ENCODE results near the gene XAGE1B.
"Not testable (repeated sequence)": the region's sequence is repeated elsewhere in the genome, so short reads cannot be mapped to it uniquely, and the experiment has no call there.

The XAGE1B gene, protein sequence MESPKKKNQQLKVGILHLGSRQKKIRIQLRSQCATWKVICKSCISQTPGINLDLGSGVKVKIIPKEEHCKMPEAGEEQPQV

DNA sequence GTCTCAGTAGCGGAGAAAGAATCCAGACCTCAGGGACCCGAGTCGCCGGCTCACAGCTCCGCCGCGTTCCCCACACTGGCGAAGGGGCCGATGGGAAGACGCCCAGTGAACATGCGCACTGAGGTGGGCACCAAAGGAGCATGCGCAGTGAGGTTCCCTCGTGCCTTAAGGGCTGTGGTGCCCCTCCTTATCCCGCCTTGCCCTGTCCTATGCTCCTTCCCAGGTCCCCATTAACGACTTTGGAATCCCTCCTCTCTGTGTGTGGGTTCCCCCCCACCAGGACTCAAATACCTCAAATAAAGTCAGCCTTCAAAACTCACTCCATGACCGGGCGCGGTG is at the start of gene XAGE1B:
XAGE1B (minus strand) TSS at position 77 of the 339 bp plus-strand sequence. CDS start 1,536 bp downstream, outside the sequence.
- not testable (repeated sequence) for DNase-seq (ENCODE audit: low read depth in 1 of 2, low spot score in 1 of 2)

DNA sequence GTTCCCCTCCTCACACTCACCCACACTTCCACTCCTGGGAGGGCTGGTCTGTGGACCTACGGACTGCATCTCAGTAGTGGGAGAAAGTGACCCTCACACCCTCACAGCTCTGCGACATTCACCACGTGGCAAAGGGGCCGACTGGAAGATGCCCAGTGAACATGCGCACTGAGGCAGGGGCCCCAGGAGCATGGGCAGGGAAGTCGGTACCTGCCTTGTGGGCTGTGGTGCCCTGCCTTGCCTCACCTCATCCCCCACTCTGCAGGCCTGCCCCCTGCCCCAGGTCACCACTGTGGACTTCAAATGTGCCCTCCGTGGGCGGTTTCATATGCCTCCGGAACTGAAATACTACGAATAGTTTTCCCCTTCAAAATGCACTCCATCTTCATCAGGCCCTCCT is 46.2 kb upstream of the XAGE1B start:
- DNase-seq (ENCODE audit: low read depth in 1 of 2, low spot score in 1 of 2), result no peak

DNA sequence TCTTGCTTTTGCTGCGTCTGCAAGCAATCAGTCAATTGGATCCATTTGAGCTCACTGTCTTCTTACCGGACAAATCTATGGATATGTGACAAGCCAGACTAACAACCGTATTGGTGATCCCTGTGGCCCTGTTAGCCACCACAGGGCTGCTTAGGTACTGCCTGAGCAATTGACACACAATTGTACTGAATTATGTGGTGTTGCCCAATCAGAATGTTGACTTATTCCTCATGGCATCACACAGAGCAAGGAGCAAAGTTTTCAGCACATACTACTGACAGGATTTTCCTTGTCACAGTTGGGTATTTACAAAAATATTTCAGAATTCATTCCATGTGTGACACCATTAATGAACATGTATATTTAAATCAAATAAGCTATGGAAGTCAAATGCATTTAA is 41.3 kb upstream of the XAGE1B start:
- no peak for DNase-seq (ENCODE audit: low read depth in 1 of 2, low spot score in 1 of 2)

DNA sequence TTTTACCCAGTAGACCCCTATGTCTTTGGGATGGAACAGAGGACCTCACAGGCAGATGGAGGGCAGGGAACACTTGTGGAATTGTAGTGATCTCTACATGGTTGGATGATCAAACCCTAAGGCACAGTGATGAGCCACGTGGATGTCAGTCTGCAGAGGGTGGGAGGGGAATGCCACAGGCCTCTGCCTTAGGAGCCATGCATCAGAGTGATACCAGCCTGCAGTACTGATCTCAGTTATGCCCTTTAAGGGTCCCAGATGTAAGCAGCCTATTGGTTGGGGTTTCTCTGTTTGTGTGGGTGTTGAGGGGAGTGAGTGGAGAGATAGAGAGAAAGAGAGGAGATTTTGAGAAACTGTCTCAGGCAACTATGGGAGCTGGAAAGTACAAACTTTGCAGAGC is 39.9 kb upstream of the XAGE1B start:
- no peak for DNase-seq (ENCODE audit: low read depth in 1 of 2, low spot score in 1 of 2)

DNA sequence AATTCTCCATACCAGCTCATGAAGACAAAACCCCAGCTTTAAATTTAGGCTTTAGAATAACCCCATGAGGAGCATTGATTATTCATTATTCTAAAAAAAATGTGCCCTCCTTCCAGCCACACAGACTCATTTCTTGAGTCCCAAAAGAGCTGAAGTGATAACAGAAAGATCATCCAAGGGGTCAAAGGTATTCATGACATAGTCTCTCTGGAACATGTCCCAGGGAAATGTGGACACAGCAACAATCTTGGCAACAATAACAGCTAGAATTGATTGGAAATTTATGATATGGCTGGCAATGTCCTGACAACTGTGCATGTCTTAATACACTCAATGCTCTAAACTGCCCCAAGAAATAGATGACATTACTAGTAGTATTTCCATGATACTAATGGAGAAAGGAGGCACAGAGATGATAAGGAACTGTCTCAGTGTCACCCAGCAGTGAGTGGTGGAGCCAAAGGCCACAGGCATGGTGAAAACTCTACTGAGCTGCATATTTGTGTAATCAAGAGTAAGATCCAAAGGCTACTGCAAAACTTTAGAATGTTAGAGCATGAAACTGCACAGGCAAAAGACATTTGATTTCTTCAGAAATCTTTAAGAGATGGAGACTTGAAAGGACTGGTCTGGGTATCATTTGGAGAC is 37.3 kb upstream of the XAGE1B start:
- DNase-seq (ENCODE audit: low read depth in 1 of 2, low spot score in 1 of 2), result no peak

DNA sequence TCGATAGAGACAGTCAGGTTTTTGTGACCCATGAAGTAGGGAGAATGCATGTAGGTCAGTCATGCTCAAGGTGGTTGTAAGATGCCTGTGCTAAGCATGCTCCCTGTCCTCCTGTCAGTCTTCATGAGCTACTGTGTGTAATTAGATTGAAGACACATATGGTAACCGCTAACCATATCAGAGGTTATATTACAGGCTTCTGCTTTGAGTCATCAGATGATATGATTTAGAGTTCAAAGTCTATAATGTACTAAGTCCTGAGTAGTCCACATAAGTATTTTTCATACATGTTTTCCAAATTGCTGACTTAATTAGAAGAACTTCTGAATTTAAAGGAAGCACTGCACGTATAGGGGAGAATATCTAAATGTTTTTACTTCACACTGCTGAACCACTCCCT is 31.9 kb upstream of the XAGE1B start:
- DNase-seq (ENCODE audit: low read depth in 1 of 2, low spot score in 1 of 2), result not testable (repeated sequence)

DNA sequence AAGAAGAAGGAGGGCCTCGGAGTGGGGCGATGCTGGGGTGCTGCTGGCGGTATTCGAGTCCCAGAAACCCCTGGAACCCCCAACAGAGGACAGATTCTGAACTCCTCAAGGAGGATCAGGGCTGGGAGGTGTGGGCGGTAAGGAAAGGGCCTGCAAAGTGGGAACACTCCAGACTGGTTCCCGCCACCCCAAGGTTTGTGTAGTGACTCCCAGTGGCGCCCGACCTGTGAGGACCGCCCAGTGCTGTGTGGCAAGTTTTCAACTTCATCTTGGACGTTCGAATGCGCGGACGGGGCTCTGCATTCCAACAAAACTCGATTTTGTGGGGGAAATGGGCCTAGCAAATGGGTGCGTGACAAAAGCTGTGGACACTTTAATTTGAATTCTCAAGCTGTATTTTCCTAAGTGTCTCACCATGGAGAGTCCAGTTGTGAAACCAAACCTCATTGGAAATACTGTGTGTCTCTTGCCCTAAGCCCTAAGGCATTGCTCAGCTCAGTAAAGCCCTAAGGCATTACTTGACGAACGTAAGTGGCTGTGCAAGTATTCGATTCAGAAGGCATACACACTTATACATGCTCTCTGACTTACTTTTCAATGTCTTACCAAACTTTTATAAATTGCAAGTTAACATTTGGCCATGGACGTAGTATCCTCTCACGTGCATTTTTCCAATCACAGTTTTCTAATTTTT is 27.4 kb upstream of the XAGE1B start:
- no peak for DNase-seq (ENCODE audit: low read depth in 1 of 2, low spot score in 1 of 2)

DNA sequence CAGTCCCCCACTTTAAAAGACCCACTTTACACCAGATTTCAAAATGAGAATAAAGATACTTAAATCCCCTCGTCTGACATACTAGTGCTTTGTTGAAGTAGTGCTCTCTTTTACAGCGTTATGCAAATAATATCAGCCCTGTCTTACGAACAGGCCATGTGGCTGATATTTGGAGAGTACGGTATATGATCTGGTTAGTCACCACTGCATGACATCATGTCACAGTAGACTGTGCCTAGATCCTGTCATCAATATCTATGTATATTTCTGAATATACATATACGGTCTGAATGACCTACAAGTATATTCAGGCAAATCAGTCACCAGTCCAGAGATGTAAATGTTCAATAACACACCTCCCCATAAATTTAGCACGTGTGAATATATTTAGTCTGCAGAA is 25.4 kb upstream of the XAGE1B start:
- no peak for DNase-seq (ENCODE audit: low read depth in 1 of 2, low spot score in 1 of 2)

DNA sequence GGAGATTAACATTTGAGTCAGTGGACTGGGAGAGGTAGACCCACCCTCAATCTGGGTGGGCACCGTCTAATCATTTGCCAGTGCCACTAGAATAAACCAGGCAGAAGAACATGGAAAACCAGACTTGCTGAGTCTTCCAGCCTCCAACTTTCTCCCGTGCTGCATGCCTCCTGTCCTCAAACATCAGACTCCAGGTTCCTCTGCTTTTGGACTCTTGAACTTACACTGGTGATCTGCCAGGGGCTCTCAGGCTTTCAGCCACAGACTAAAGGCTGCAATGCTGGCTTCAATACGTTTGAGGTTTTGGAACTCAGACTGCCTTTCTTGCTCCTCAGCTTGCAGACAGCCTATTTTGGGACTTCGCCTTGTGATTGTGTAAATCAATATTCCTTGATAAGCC is 24.2 kb upstream of the XAGE1B start:
- DNase-seq (ENCODE audit: low read depth in 1 of 2, low spot score in 1 of 2), result not testable (repeated sequence)

DNA sequence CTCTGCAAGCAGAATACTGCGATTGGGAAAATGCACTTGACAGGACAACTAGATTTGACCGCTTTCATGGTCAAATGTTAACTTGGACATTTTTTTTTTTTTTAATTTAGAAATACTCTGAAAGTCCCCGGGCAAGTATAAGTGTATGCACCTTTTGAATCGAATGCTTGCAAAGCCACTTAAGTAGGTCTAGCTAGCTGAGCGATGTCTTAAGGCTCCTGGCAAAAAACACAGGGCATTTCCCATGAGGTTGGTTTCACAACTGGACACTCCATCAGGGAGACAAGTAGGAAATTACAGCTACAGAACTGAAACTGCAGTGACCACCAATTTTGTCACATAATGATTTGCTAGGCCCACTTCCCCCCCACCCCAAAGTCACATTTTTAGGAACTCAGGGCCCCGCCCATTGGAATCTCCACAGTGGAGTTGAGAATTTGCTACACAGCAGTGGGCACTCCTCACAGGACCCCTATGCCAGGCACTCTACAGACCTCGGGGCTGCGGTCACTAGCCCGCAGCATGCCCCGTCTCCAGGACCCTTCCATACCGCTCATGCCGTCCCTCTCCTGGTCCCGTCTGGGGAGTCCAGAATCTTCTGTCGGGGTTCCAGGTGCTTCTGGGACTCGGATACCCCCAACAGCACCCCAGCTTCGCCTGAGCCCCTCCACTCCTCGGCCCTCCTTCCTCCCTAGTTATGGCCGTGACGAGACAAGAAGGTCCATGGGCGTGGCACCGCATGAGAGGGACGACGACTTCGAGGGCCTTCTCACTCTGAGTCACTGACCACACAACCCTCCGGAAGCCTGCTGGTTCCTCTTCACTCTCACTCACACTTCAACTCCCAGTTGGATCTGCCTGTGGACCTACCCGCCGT is 515 bp downstream of the XAGE1B start:
- not testable (repeated sequence) for DNase-seq (ENCODE audit: low read depth in 1 of 2, low spot score in 1 of 2)

DNA sequence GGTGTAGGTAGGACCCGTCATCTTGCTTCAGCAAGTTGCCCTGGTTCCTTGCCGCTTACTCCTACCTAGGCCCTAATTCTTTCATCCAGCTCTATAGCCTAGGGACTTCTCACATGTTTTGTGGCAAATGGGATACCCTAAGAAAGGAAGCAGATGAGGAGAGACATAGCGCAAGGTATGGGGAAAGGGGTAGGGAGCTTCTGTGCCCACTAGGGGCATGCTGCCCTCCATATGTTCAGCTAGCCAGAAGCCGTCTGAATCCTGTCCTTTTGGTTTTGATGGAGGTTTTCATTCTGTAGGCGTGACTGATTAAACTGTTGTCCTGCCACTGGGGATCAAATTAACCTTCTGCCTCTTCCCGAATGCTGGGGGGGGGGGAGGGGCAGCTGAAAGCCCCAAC is 5.7 kb downstream of the XAGE1B start:
- not testable (repeated sequence) for DNase-seq (ENCODE audit: low read depth in 1 of 2, low spot score in 1 of 2)

DNA sequence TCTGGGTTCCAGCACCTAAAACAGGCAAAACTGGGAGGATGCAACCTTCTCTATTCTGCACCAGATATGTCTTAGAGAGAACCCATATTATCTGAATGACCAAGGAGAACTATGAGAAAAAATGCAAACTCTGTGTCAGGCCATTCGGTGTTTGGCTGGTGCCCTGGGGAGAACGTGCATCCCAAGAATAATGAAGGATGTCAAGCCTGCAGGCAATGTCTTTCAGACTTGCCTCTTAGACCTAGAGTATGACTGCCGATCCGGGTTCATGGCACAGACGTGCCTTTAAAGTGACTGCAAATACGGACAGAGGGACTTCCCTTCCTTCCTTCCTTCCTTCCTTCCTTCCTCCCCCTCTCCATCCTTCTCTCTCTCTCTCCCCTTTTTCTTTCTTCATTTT is 6.9 kb downstream of the XAGE1B start:
- DNase-seq (ENCODE audit: low read depth in 1 of 2, low spot score in 1 of 2), result no peak

DNA sequence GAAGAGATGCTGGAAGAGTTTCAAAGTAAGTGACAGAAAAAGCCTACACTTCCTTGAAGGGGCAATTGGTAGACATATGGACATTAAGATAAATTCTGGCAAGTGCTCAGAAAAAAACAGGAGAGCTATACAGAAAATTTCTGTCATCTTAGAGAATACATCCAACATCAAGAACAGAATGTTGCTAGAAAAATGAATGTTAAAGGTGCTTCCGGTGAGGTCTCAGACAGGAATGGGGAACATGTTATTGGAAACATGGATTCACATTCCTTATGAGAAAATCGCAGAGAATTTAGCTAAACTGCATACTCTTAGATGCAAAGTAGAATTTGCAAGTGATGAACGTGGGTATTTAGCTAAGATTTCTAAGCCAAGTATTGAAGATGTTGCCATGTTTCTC is 9.5 kb downstream of the XAGE1B start:
- no peak for DNase-seq (ENCODE audit: low read depth in 1 of 2, low spot score in 1 of 2)

DNA sequence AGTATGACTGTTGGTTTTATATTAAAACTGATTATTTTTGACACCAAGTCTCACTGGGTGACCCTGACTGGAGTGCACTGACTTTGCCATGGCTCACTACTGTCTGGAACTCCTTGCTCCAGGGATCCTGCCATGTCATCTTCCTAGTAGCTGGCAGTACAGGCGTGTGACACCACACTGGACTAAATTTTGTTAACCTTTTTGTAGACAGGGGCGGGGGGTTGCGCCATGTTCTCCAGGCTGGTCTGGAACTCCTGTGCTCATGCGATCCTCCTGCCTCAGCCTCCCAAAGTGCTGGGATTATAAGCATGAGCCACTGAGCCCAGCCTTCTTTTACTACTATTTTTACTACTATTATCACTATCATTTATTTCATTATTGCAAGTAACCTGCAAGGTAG is 12.3 kb downstream of the XAGE1B start:
- DNase-seq (ENCODE audit: low read depth in 1 of 2, low spot score in 1 of 2), result no peak

DNA sequence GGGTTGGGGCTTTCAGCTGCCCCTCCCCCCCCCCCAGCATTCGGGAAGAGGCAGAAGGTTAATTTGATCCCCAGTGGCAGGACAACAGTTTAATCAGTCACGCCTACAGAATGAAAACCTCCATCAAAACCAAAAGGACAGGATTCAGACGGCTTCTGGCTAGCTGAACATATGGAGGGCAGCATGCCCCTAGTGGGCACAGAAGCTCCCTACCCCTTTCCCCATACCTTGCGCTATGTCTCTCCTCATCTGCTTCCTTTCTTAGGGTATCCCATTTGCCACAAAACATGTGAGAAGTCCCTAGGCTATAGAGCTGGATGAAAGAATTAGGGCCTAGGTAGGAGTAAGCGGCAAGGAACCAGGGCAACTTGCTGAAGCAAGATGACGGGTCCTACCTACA is 15.5 kb downstream of the XAGE1B start:
- not testable (repeated sequence) for DNase-seq (ENCODE audit: low read depth in 1 of 2, low spot score in 1 of 2)

DNA sequence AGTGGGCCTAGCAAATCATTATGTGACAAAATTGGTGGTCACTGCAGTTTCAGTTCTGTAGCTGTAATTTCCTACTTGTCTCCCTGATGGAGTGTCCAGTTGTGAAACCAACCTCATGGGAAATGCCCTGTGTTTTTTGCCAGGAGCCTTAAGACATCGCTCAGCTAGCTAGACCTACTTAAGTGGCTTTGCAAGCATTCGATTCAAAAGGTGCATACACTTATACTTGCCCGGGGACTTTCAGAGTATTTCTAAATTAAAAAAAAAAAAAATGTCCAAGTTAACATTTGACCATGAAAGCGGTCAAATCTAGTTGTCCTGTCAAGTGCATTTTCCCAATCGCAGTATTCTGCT is 20.5 kb downstream of the XAGE1B start:
- not testable (repeated sequence) for DNase-seq (ENCODE audit: low read depth in 1 of 2, low spot score in 1 of 2)

DNA sequence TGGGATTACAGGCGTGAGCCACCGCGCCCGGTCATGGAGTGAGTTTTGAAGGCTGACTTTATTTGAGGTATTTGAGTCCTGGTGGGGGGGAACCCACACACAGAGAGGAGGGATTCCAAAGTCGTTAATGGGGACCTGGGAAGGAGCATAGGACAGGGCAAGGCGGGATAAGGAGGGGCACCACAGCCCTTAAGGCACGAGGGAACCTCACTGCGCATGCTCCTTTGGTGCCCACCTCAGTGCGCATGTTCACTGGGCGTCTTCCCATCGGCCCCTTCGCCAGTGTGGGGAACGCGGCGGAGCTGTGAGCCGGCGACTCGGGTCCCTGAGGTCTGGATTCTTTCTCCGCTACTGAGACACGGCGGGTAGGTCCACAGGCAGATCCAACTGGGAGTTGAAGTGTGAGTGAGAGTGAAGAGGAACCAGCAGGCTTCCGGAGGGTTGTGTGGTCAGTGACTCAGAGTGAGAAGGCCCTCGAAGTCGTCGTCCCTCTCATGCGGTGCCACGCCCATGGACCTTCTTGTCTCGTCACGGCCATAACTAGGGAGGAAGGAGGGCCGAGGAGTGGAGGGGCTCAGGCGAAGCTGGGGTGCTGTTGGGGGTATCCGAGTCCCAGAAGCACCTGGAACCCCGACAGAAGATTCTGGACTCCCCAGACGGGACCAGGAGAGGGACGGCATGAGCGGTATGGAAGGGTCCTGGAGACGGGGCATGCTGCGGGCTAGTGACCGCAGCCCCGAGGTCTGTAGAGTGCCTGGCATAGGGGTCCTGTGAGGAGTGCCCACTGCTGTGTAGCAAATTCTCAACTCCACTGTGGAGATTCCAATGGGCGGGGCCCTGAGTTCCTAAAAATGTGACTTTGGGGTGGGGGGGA is 21.1 kb downstream of the XAGE1B start, which contains the start of gene XAGE1A:
XAGE1A (plus strand) TSS at position 264 of the 874 bp plus-strand sequence. CDS start 1,554 bp downstream, outside the sequence.
- DNase-seq (ENCODE audit: low read depth in 1 of 2, low spot score in 1 of 2), result not testable (repeated sequence)

DNA sequence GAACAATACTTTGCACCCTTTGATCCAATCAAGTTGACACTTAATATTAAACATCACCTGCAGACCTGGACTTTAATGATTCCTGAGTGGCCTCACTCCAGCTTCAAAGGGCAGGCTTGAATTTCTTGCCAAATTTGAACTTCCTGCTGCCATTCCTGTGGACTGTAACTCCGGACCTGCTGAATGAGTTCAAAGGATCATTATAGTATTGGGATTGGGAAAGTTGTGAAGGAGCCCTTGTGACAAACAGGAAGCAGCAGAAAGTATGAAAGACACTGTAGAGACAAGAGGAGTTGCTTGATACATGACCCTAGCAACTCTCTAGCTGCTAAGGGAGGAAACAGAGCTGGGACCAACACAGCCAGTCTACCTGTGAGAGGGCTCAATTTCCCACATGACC is 45.6 kb downstream of the XAGE1B start:
- not testable (repeated sequence) for DNase-seq (ENCODE audit: low read depth in 1 of 2, low spot score in 1 of 2)

Data from stimulated activated CD4-positive, alpha-beta T cell treated with anti-CD3 and anti-CD28 coated beads, Interleukin-15, amount 100 ng/mL, for 1 hour (primary cell).